ENCODE measurements around the gene KAZN. TPM values are rescaled to one million over a fixed set of nuclear protein-coding genes. Genes with fewer than 3 reads are reported as not detected.

Gene KAZN
- total and polyA plus RNA-seq, 2 experiments from 2014 or later, result 7.9 to 15.6 TPM

- H3K4me2 ChIP-seq, result no peak overlapping the region
- WGBS (ENCODE audit: low lambda C conversion rate, missing lambda C conversion rate), result 96% methylated on average over 5 of the region's 5 CpGs
- H4K20me1 ChIP-seq (ENCODE audit: insufficient read depth, poor library complexity, severe bottlenecking), result no peaks in the 10 kb centered on the region
- DNase-seq (ENCODE audit: low spot score), result no peak
- H3K27me3 ChIP-seq, result no peaks in the 10 kb centered on the region
- TF ChIP-seq EZH2 (IDR thresholded peaks at IDR 0.05; ENCODE audit: borderline replicate concordance) (no peak), EZH2phosphoT487 (IDR thresholded peaks at IDR 0.05; ENCODE audit: low read depth, severe bottlenecking, unreplicated experiment) (no peak), CTCF (IDR thresholded peaks at IDR 0.05; ENCODE audit: poor library complexity) (no peak)
- H3K4me3 ChIP-seq, result no peak overlapping the region
- H3K4me1 ChIP-seq (ENCODE audit: insufficient read depth), result no peaks in the 10 kb centered on the region
- no peak overlapping the region for H2AFZ ChIP-seq
- no peaks in the 10 kb centered on the region for H3K9me2 ChIP-seq (replicated peaks; ENCODE audit: insufficient read depth)
- H3K9me3 ChIP-seq (ENCODE audit: low read depth), result no peaks in the 10 kb centered on the region
- H3K27ac ChIP-seq, result no peak overlapping the region
- no peaks in the 10 kb centered on the region for H3K79me2 ChIP-seq
- no peaks in the 10 kb centered on the region for H3K36me3 ChIP-seq (replicated peaks; ENCODE audit: insufficient read depth, low read depth)
Observed at GRCh38 chr1:14583788-14584187, 14.7 kb upstream of the KAZN start.

- Histone ChIP-seq H2AFZ (no peak overlapping the region), H3K79me2 (no peaks in the 10 kb centered on the region), H4K20me1 (ENCODE audit: insufficient read depth, poor library complexity, severe bottlenecking) (no peaks in the 10 kb centered on the region), H3K9me3 (ENCODE audit: low read depth) (no peaks in the 10 kb centered on the region), H3K4me3 (no peak overlapping the region), H3K4me2 (no peak overlapping the region), H3K9me2 (replicated peaks; ENCODE audit: insufficient read depth) (no peaks in the 10 kb centered on the region), H3K27ac (no peak overlapping the region), H3K4me1 (ENCODE audit: insufficient read depth) (no peaks in the 10 kb centered on the region), H3K36me3 (replicated peaks; ENCODE audit: insufficient read depth, low read depth) (no peaks in the 10 kb centered on the region), H3K27me3 (no peaks in the 10 kb centered on the region)
- 54% methylated on average over 9 of the region's 9 CpGs for WGBS (ENCODE audit: low lambda C conversion rate, missing lambda C conversion rate)
- TF ChIP-seq EZH2 (IDR thresholded peaks at IDR 0.05; ENCODE audit: borderline replicate concordance), result no peak
- TF ChIP-seq EZH2phosphoT487 (IDR thresholded peaks at IDR 0.05; ENCODE audit: low read depth, severe bottlenecking, unreplicated experiment), result no peak
- TF ChIP-seq CTCF (IDR thresholded peaks at IDR 0.05; ENCODE audit: poor library complexity), result no peak
- DNase-seq (ENCODE audit: low spot score), result no peak
Observed at GRCh38 chr1:14585728-14586127, 12.8 kb upstream of the KAZN start.

- Histone ChIP-seq H3K9me3 (ENCODE audit: low read depth) (no peaks in the 10 kb centered on the region), H3K79me2 (no peaks in the 10 kb centered on the region), H3K27me3 (no peaks in the 10 kb centered on the region), H2AFZ (no peak overlapping the region), H3K4me1 (ENCODE audit: insufficient read depth) (no peaks in the 10 kb centered on the region), H3K36me3 (replicated peaks; ENCODE audit: insufficient read depth, low read depth) (no peaks in the 10 kb centered on the region), H3K27ac (no peak overlapping the region), H3K4me3 (no peak overlapping the region), H3K4me2 (no peak overlapping the region), H4K20me1 (ENCODE audit: insufficient read depth, poor library complexity, severe bottlenecking) (no peaks in the 10 kb centered on the region), H3K9me2 (replicated peaks; ENCODE audit: insufficient read depth) (no peaks in the 10 kb centered on the region)
- no peak for DNase-seq (ENCODE audit: low spot score)
- no peak for TF ChIP-seq EZH2phosphoT487 (IDR thresholded peaks at IDR 0.05; ENCODE audit: low read depth, severe bottlenecking, unreplicated experiment)
- TF ChIP-seq EZH2 (IDR thresholded peaks at IDR 0.05; ENCODE audit: borderline replicate concordance), result no peak
- no peak for TF ChIP-seq CTCF (IDR thresholded peaks at IDR 0.05; ENCODE audit: poor library complexity)
- WGBS (ENCODE audit: low lambda C conversion rate, missing lambda C conversion rate), result 78% methylated on average over 10 of the region's 10 CpGs
Observed at GRCh38 chr1:14590411-14591180, 7.9 kb upstream of the KAZN start.
